Measurements from ENCODE around the gene MAPKAP1. TPM values are rescaled to one million over a fixed set of nuclear protein-coding genes. Genes with fewer than 3 reads are reported as not detected.

MAPKAP1 gene
- total RNA-seq, 1 donor from 2014 or later, result 123 TPM

DNA sequence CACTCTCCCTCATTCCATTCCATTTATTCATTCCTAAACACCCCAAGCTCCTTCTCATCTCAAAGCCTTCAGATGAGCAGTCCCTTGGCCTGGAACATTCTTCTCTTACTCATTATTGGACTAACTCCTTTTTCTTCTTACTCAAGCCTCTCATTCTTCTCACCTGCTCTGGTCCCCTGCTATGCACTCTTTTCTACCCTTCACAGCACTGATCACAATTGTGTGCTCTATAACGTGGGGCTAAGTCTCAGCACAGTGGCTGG is 212.4 kb downstream of the MAPKAP1 start:
- Mint-ChIP-seq H3K27me3 (no peaks in the 10 kb centered on the region), H3K9me3 (no peaks in the 10 kb centered on the region), H3K4me3 (no peak overlapping the region), H3K36me3 (ENCODE audit: low read depth) (no peaks in the 10 kb centered on the region), H3K27ac (no peak overlapping the region), H3K4me1 (no peaks in the 10 kb centered on the region)
- intact Hi-C loops (cut with micrococcal nuclease), result no loop called here
- DNase-seq, result no peak

GRCh38 chr9:125493881-125494652 is 212.9 kb downstream of the MAPKAP1 start:
- no peaks in the 10 kb centered on the region for H3K36me3 Mint-ChIP-seq (ENCODE audit: low read depth)
- no peaks in the 10 kb centered on the region for H3K4me1 Mint-ChIP-seq
- no peaks in the 10 kb centered on the region for H3K27me3 Mint-ChIP-seq
- no peak overlapping the region for H3K27ac Mint-ChIP-seq
- H3K9me3 Mint-ChIP-seq, result no peaks in the 10 kb centered on the region
- no peak for DNase-seq
- intact Hi-C loops (cut with micrococcal nuclease), result no loop called here
- no peak overlapping the region for H3K4me3 Mint-ChIP-seq

- Mint-ChIP-seq H3K4me1 (no peaks in the 10 kb centered on the region), H3K4me3 (no peak overlapping the region), H3K27me3 (no peaks in the 10 kb centered on the region), H3K27ac (no peak overlapping the region), H3K36me3 (ENCODE audit: low read depth) (no peaks in the 10 kb centered on the region), H3K9me3 (no peaks in the 10 kb centered on the region)
- intact Hi-C loops (cut with micrococcal nuclease), result no loop called here
- no peak for DNase-seq
Observed at GRCh38 chr9:125493384-125493783, 213.6 kb downstream of the MAPKAP1 start.

- Mint-ChIP-seq H3K27me3 (no peaks in the 10 kb centered on the region), H3K36me3 (ENCODE audit: low read depth) (no peaks in the 10 kb centered on the region), H3K9me3 (no peaks in the 10 kb centered on the region), H3K27ac (no peak overlapping the region), H3K4me1 (no peaks in the 10 kb centered on the region), H3K4me3 (no peak overlapping the region)
- intact Hi-C loops (cut with micrococcal nuclease), result no loop called here
- no peak for DNase-seq
Observed at GRCh38 chr9:125492719-125493118, 214.3 kb downstream of the MAPKAP1 start.

GRCh38 chr9:125487842-125488241 is 219.2 kb downstream of the MAPKAP1 start:
- no peak overlapping the region for H3K27ac Mint-ChIP-seq
- DNase-seq, result no peak
- intact Hi-C loops (cut with micrococcal nuclease), result no loop called here
- no peak overlapping the region for H3K4me3 Mint-ChIP-seq
- no peaks in the 10 kb centered on the region for H3K27me3 Mint-ChIP-seq
- H3K36me3 Mint-ChIP-seq (ENCODE audit: low read depth), result no peaks in the 10 kb centered on the region
- H3K9me3 Mint-ChIP-seq, result no peaks in the 10 kb centered on the region
- no peaks in the 10 kb centered on the region for H3K4me1 Mint-ChIP-seq

- intact Hi-C loops (cut with micrococcal nuclease), result no loop called here
- DNase-seq, result no peak
- Mint-ChIP-seq H3K27ac (no peak overlapping the region), H3K4me3 (no peak overlapping the region), H3K36me3 (ENCODE audit: low read depth) (peaks cover 2% of the 10 kb centered on the region), H3K4me1 (no peaks in the 10 kb centered on the region), H3K27me3 (no peaks in the 10 kb centered on the region), H3K9me3 (no peaks in the 10 kb centered on the region)
Observed at GRCh38 chr9:125486576-125486975, 220.4 kb downstream of the MAPKAP1 start.

GRCh38 chr9:125486152-125486508 is 220.9 kb downstream of the MAPKAP1 start:
- H3K27ac Mint-ChIP-seq, result no peak overlapping the region
- no peaks in the 10 kb centered on the region for H3K27me3 Mint-ChIP-seq
- intact Hi-C loops (cut with micrococcal nuclease), result no loop called here
- H3K4me3 Mint-ChIP-seq, result no peak overlapping the region
- no peaks in the 10 kb centered on the region for H3K4me1 Mint-ChIP-seq
- H3K36me3 Mint-ChIP-seq (ENCODE audit: low read depth), result peaks cover 2% of the 10 kb centered on the region
- no peaks in the 10 kb centered on the region for H3K9me3 Mint-ChIP-seq
- no peak for DNase-seq

DNA sequence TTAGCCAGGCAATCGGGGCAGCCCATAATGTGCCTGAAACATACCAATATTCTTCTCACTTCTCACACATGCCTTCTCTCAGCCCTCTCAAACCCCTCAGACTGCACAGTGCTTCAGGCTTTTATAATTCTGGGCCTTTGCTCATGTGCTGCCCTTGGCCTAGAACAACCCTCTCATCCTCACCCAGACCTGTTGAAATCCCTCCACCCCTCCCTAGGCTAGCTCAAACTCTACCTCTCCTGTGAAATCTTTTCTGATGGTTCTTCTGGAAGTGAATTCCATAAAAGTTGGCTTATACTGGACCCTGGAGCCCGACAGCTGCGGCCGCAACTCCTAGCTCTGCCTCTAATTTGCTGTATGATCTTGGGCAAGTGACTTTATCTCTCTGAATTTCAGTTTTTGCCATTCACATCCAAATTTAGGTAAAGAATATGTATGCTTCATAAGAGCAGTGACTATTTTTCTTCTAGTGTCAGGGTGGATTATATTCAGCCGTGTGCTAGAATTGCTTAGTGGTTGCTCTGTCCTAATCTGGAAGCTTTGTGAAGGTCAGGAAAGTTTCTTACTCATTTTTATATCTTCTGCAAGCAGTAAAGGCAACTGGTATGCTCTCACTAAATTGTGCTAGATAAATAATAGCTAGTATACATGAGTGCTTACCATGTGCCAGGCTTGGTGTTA is 221.4 kb downstream of the MAPKAP1 start:
- Mint-ChIP-seq H3K4me3 (no peak overlapping the region), H3K27me3 (no peaks in the 10 kb centered on the region), H3K36me3 (ENCODE audit: low read depth) (peaks cover 2% of the 10 kb centered on the region), H3K9me3 (no peaks in the 10 kb centered on the region), H3K4me1 (no peaks in the 10 kb centered on the region), H3K27ac (no peak overlapping the region)
- no peak for DNase-seq
- intact Hi-C loops (cut with micrococcal nuclease), result no loop called here

DNA sequence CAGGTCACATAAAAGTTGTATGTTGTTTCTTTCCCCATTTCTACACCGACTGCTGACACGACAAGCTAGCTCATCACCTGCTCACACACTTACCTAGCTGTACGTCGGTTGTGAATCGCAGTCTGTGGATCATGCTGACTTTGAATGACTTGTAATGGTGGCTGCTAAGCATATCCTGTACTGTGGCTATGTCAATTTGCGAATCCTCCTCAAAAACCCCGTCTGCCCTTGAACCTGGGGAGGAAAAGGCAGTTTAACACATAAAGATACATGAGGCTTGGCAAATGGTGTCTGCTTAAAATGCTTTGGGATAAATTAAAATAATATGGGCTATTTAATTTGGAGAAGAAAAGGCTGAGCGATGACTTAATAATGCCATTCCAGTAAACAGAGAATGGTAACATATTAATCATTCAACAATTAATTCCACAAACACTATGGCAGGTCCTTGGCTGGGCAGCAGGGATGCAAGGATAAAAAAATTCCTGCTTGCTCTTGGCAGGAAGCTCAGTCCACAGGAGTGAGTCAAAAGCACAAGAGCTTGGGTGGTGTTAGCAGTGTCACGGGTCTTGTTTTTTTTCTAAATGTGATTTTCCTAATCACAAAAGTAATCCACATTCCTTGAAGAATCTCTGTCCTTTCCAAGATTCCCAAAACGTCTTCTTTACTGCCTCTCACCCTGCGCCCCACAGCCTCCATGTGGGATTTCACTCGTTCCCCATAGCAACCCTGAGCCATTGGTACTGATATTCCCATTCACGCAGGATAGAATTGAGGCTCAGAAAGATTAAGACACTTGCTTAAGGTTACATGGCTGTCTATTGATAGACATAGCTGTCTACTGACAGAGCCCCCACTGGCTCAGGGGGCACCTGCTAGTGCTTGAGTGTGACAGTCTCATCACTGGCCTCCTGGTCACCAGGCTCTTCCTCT is 222.4 kb downstream of the MAPKAP1 start:
- Mint-ChIP-seq H3K27ac (no peak overlapping the region), H3K27me3 (no peaks in the 10 kb centered on the region), H3K4me3 (no peak overlapping the region), H3K9me3 (no peaks in the 10 kb centered on the region), H3K36me3 (ENCODE audit: low read depth) (peaks cover 10% of the 10 kb centered on the region), H3K4me1 (no peaks in the 10 kb centered on the region)
- intact Hi-C loops (cut with micrococcal nuclease), result no loop called here
- DNase-seq, result no peak

DNA sequence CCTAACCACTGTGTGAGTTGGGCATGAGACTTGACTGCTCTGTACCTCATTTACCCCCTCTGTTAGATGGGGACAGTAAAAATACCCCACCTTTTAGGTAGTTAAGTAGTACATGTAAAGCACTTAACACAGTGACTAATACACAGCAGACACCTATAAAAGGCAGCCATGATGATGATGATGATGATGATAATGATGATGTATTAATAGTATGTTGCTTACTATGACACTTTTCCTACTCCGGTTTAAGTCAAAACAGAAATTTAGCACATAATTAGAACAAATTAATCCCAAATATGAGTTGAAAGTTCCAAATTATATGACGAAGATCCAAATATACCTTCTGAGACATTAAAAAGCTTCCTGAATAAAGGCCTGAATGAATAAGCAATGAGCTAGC is 223.3 kb downstream of the MAPKAP1 start:
- peaks cover 14% of the 10 kb centered on the region for H3K36me3 Mint-ChIP-seq (ENCODE audit: low read depth)
- intact Hi-C loops (cut with micrococcal nuclease), result no loop called here
- no peak for DNase-seq
- no peaks in the 10 kb centered on the region for H3K9me3 Mint-ChIP-seq
- H3K4me3 Mint-ChIP-seq, result no peak overlapping the region
- H3K27ac Mint-ChIP-seq, result no peak overlapping the region
- H3K27me3 Mint-ChIP-seq, result no peaks in the 10 kb centered on the region
- no peaks in the 10 kb centered on the region for H3K4me1 Mint-ChIP-seq

GRCh38 chr9:125479846-125480615 is 227.0 kb downstream of the MAPKAP1 start:
- Mint-ChIP-seq H3K4me1 (no peaks in the 10 kb centered on the region), H3K27ac (no peak overlapping the region), H3K27me3 (no peaks in the 10 kb centered on the region), H3K4me3 (no peak overlapping the region), H3K9me3 (no peaks in the 10 kb centered on the region), H3K36me3 (ENCODE audit: low read depth) (peaks cover 25% of the 10 kb centered on the region)
- intact Hi-C loops (cut with micrococcal nuclease), result no loop called here
- DNase-seq, result no peak

DNA sequence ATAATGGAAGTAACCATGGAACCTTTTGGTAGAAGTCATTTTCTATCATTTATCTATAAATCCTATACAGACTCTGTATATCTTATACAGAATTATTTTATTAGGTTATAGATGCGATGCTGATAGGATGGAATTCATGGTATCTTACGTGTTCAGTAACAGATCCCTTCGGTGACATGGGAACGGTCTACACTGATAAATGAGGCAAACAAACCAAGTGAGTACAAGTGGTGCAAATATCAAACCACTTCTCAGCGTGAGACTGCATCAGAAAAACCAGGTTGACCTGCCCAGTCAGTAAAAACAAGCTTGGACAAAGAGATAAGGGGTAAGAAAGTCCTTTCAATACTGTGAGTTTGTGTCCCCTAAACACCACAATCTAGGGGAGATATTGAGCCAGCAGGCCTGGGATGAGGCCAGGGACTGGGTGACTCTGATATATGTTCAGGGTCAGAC is 229.9 kb downstream of the MAPKAP1 start:
- Mint-ChIP-seq H3K4me1 (no peaks in the 10 kb centered on the region), H3K27me3 (no peaks in the 10 kb centered on the region), H3K4me3 (no peak overlapping the region), H3K9me3 (no peaks in the 10 kb centered on the region), H3K36me3 (ENCODE audit: low read depth) (peaks cover 23% of the 10 kb centered on the region), H3K27ac (no peak overlapping the region)
- intact Hi-C loops (cut with micrococcal nuclease), result no loop called here
- no peak for DNase-seq

- Mint-ChIP-seq H3K27me3 (no peaks in the 10 kb centered on the region), H3K9me3 (no peaks in the 10 kb centered on the region), H3K4me3 (no peak overlapping the region), H3K4me1 (no peaks in the 10 kb centered on the region), H3K27ac (no peak overlapping the region), H3K36me3 (ENCODE audit: low read depth) (peaks cover 23% of the 10 kb centered on the region)
- DNase-seq, result no peak
- intact Hi-C loops (cut with micrococcal nuclease), result no loop called here
Observed at GRCh38 chr9:125476645-125477044, 230.4 kb downstream of the MAPKAP1 start.
